ENCODE data around the gene PDIK1L. TPM values are rescaled to one million over a fixed set of nuclear protein-coding genes. Genes with fewer than 3 reads are reported as not detected.

PDIK1L gene
- polyA plus RNA-seq, 3 donors = 1.2 to 2.5 (median 2.3) TPM

GRCh38 chr1:26096471-26096870 is 15.2 kb upstream of the PDIK1L start:
- H3K79me2 ChIP-seq (ENCODE audit: insufficient read depth, low read length) = no peaks in the 10 kb centered on the region
- H3K9ac ChIP-seq (ENCODE audit: insufficient read depth, low read length, poor library complexity, severe bottlenecking) = no peak overlapping the region
- WGBS (ENCODE audit: insufficient coverage) = no CpG with 5 or more reads among the region's 2 CpGs
- Mint-ChIP-seq H3K4me1 (no peaks in the 10 kb centered on the region), H3K4me3 (no peak overlapping the region), H3K9me3 (peaks cover 0 to 3% (median 0%) of the 10 kb centered on the region in 7 donors), H3K27me3 (ENCODE audit: low read depth in 3 of 3) (peaks cover 17 to 31% (median 26%) of the 10 kb centered on the region in 3 donors), H3K27ac (no peak overlapping the region), H3K36me3 (no peaks in the 10 kb centered on the region)
- H3K4me2 ChIP-seq (replicated peaks; ENCODE audit: extremely low read depth, low read length, poor library complexity, severe bottlenecking) = no peak overlapping the region
- no peak overlapping the region for H2AFZ ChIP-seq (ENCODE audit: insufficient read depth, low read depth, low read length, poor library complexity, severe bottlenecking)
- intact Hi-C loops (cut with micrococcal nuclease) = no loop called here
- H3K9me3 ChIP-seq (replicated peaks in 1 of 2; ENCODE audit: control insufficient read depth in 1 of 2, insufficient read depth in 1 of 2, low read length in 2 of 2) = no peaks in the 10 kb centered on the region
- H3K4me3 ChIP-seq (replicated peaks in 1 of 3; ENCODE audit: low read depth in 2 of 3, low read length in 3 of 3) = no peak overlapping the region
- no peak overlapping the region for H3K27ac ChIP-seq (ENCODE audit: low read depth in 1 of 2, low read length in 2 of 2)
- TF ChIP-seq, protein P1, sequence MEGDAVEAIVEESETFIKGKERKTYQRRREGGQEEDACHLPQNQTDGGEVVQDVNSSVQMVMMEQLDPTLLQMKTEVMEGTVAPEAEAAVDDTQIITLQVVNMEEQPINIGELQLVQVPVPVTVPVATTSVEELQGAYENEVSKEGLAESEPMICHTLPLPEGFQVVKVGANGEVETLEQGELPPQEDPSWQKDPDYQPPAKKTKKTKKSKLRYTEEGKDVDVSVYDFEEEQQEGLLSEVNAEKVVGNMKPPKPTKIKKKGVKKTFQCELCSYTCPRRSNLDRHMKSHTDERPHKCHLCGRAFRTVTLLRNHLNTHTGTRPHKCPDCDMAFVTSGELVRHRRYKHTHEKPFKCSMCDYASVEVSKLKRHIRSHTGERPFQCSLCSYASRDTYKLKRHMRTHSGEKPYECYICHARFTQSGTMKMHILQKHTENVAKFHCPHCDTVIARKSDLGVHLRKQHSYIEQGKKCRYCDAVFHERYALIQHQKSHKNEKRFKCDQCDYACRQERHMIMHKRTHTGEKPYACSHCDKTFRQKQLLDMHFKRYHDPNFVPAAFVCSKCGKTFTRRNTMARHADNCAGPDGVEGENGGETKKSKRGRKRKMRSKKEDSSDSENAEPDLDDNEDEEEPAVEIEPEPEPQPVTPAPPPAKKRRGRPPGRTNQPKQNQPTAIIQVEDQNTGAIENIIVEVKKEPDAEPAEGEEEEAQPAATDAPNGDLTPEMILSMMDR (IDR thresholded peaks at IDR 0.05) = no peak
- no peaks in the 10 kb centered on the region for H3K36me3 ChIP-seq (replicated peaks in 1 of 2; ENCODE audit: control insufficient read depth in 1 of 2, insufficient read depth in 2 of 2, low read length in 2 of 2)
- no peak for DNase-seq
- H4K20me1 ChIP-seq (ENCODE audit: insufficient read depth, low read length) = no peaks in the 10 kb centered on the region
- H3K27me3 ChIP-seq (ENCODE audit: control insufficient read depth in 2 of 2, insufficient read depth in 2 of 2, low read length in 2 of 2) = peaks cover 0 to 18% of the 10 kb centered on the region in 2 donors
- no peaks in the 10 kb centered on the region for H3K4me1 ChIP-seq (ENCODE audit: control insufficient read depth in 1 of 2, insufficient read depth in 2 of 2, low read length in 2 of 2)

DNA sequence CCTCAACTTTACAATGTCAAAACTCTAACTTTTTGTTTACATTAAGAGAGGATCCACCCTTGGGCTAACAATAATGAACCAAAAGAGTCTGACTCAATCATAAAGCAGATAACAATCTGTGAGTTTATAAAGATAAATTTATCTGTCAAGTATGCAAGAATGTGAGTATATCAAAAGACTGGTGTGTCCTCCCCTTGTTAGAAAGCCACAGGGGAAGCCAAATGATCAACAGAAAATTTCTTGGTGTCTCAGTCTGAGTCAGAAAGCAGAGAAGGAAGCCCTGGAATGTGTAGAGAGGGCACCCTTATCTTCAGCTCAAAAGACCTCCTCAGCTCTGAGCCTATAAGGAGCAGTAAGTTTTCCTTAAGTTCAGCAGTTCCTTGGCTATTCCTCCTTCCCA is 13.9 kb upstream of the PDIK1L start:
- H3K4me1 ChIP-seq (ENCODE audit: control insufficient read depth in 1 of 2, insufficient read depth in 2 of 2, low read length in 2 of 2) = no peaks in the 10 kb centered on the region
- H2AFZ ChIP-seq (ENCODE audit: insufficient read depth, low read depth, low read length, poor library complexity, severe bottlenecking) = no peak overlapping the region
- peaks cover 0 to 18% of the 10 kb centered on the region in 2 donors for H3K27me3 ChIP-seq (ENCODE audit: control insufficient read depth in 2 of 2, insufficient read depth in 2 of 2, low read length in 2 of 2)

More for the DNA sequence above, 13.9 kb upstream of the PDIK1L start:
- DNase-seq = no peak
- Histone ChIP-seq H3K4me2 (replicated peaks; ENCODE audit: extremely low read depth, low read length, poor library complexity, severe bottlenecking) (no peak overlapping the region), H3K4me3 (replicated peaks in 1 of 3; ENCODE audit: low read depth in 2 of 3, low read length in 3 of 3) (no peak overlapping the region), H3K27ac (ENCODE audit: low read depth in 1 of 2, low read length in 2 of 2) (no peak overlapping the region), H3K9ac (ENCODE audit: insufficient read depth, low read length, poor library complexity, severe bottlenecking) (no peak overlapping the region), H3K9me3 (replicated peaks in 1 of 2; ENCODE audit: control insufficient read depth in 1 of 2, insufficient read depth in 1 of 2, low read length in 2 of 2) (no peaks in the 10 kb centered on the region), H3K79me2 (ENCODE audit: insufficient read depth, low read length) (no peaks in the 10 kb centered on the region), H3K36me3 (replicated peaks in 1 of 2; ENCODE audit: control insufficient read depth in 1 of 2, insufficient read depth in 2 of 2, low read length in 2 of 2) (no peaks in the 10 kb centered on the region), H4K20me1 (ENCODE audit: insufficient read depth, low read length) (no peaks in the 10 kb centered on the region)
- Mint-ChIP-seq H3K4me3 (no peak overlapping the region), H3K27ac (no peak overlapping the region), H3K9me3 (peaks cover 0 to 3% (median 0%) of the 10 kb centered on the region in 7 donors), H3K4me1 (no peaks in the 10 kb centered on the region), H3K36me3 (no peaks in the 10 kb centered on the region), H3K27me3 (ENCODE audit: low read depth in 3 of 3) (peaks cover 15 to 23% (median 22%) of the 10 kb centered on the region in 3 donors)
- TF ChIP-seq, protein P1 (IDR thresholded peaks at IDR 0.05) = no peak
- intact Hi-C loops (cut with micrococcal nuclease) = no loop called here

All from CD14-positive monocyte (primary cell).